Measurements from ENCODE around the gene NOP9.

The NOP9 gene

DNA sequence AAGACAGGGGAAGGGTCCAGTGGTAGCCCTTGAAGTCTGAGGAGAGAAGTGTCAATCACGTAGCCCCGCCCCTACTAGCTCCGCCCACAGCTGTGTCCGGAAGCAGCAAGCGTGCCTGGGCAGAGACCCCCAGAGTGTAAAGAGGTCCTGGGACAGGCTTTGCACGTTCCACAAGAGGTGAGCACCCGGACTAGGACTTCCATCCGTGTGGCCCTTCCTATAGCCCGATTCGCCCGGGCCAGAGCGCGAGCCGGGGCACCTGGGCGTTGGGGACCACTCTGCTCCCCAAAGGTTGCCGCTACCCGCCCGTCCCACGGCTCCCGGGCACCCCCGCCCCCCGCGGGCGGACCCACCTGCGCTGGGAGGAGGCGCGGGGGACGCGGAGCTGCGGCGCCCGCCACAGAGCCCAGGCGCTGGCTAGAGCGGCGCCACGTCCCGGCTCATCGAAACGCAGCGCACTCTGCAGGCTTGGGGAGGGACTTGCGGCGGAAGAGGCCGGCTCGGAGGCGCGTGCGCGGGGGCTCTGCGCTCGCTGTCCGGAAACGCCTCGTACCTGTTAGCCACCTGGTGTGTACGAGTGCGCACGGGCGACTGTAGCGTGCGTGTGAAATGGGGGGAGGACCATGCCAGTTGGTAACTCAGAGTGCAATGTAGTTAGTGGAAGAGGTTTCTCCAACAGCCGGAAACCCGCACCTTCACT lies 28.4 kb upstream of the NOP9 start, which contains the start of gene RABGGTA:
TSS of gene RABGGTA (minus strand) at position 464 of the 700 bp plus-strand sequence. CDS start 482 bp downstream, outside the sequence.
- Mint-ChIP-seq H3K4me1 (ENCODE audit: low read depth) (peaks cover 39% of the 10 kb centered on the region), H3K27me3 (ENCODE audit: low read depth) (no peaks in the 10 kb centered on the region), H3K36me3 (ENCODE audit: low read depth) (peaks cover 21% of the 10 kb centered on the region), H3K27ac (peak within 1 kb of the TSS; percentile 96), H3K4me3 (peak within 1 kb of the TSS; percentile 93), H3K9me3 (no peaks in the 10 kb centered on the region)

DNA sequence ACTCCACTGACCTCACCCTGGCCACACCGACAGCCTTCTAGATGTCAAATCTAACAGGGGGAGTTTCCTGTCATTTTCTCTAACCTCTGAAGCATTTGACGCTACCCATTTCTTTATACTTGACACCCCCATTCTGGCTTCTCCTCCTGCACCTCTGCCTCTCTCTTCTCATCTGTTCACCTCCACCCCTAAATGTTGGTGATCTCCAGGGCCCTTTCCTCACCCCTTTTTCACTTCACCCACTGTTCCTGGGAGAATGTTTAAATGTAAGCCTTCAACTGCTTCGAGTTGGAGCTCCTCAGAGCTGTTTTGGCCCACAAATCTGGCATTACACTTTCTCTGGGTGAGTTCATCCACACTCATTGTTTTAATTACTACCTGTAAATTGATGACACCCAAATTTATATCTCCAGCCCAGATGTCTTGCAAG lies 27.8 kb upstream of the NOP9 start:
- peaks cover 40% of the 10 kb centered on the region for H3K4me1 Mint-ChIP-seq (ENCODE audit: low read depth)
- H3K4me3 Mint-ChIP-seq = peak overlapping the region; percentile 93
- H3K27me3 Mint-ChIP-seq (ENCODE audit: low read depth) = no peaks in the 10 kb centered on the region
- peak overlapping the region; percentile 96 for H3K27ac Mint-ChIP-seq
- H3K36me3 Mint-ChIP-seq (ENCODE audit: low read depth) = peaks cover 15% of the 10 kb centered on the region
- H3K9me3 Mint-ChIP-seq = no peaks in the 10 kb centered on the region

DNA sequence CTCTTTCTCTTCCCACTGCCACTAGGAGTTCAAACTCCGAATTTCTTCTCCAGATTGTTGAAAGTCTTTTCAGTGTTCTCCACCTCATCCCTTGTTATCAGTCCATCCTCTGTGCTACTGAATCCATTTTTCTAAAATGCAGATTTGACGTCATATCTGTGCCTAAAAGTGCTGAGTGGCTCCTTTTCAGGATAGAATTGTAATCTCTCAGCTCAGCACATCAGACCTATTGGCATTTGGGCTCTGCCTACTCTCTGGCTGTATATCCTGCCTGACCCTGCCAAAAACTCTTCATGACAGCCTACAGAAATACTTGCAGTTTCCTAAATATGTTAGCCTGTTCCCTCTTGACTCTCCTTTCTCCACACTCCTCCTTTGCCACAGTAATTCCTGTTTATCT lies 27.2 kb upstream of the NOP9 start:
- Mint-ChIP-seq H3K9me3 (no peaks in the 10 kb centered on the region), H3K27me3 (ENCODE audit: low read depth) (no peaks in the 10 kb centered on the region), H3K27ac (peak overlapping the region; percentile 96), H3K4me3 (peak overlapping the region; percentile 93), H3K36me3 (ENCODE audit: low read depth) (peaks cover 12% of the 10 kb centered on the region), H3K4me1 (ENCODE audit: low read depth) (peaks cover 44% of the 10 kb centered on the region)

DNA sequence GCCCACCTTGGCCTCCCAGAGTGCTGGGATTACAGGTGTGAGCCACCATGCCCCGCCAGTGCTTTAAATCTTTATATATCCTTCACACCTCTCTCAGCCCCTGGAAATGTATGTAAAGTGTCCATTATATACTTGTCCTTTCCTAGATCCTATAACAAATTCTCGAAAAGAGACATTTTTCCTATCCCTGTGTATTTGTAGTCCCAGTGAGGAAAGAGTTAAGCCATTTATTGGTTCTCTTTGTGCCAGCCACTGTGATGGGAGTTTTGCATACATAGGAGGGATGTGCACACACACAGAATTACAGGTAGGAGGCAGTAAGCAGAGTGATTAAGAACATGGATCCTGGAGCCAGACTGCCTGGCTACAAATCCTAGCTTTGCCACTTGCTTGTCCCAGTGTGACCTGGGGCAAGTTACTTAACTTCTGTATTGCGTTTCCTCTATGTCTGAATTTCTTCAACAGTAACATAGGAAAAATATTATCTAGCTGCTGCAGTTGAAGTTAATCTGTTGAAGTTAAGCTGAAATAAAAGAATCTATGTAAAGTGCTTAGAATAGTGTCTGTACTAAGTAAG lies 26.1 kb upstream of the NOP9 start:
- peak overlapping the region; percentile 87 for H3K27ac Mint-ChIP-seq
- no peaks in the 10 kb centered on the region for H3K27me3 Mint-ChIP-seq (ENCODE audit: low read depth)
- H3K4me1 Mint-ChIP-seq (ENCODE audit: low read depth) = peaks cover 47% of the 10 kb centered on the region
- no peaks in the 10 kb centered on the region for H3K9me3 Mint-ChIP-seq
- peak overlapping the region; percentile 41 for H3K4me3 Mint-ChIP-seq
- peaks cover 12% of the 10 kb centered on the region for H3K36me3 Mint-ChIP-seq (ENCODE audit: low read depth)

DNA sequence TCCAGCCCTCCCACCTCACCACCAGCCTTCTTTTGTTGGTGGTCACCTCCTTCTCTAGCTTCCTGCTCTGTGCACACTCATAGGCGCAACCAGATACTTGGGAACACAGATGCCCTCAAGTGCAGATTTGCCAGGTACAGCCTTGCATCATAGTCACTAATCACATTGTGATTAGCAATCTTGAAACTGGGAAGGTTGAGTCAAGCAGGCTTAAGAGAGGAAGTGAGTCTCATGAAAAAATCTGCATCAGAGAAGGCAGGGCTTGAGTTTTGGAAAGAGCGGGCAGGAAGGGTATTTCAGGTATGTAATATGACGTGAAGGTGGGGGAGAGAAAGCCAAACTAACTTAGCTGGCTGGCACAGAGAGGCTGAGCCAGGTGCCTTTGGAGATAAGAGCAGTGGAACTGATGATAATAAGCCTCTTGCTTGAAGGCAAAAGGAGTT lies 25.5 kb upstream of the NOP9 start:
- peaks cover 10% of the 10 kb centered on the region for H3K36me3 Mint-ChIP-seq (ENCODE audit: low read depth)
- peak overlapping the region; percentile 87 for H3K27ac Mint-ChIP-seq
- H3K4me3 Mint-ChIP-seq = peak overlapping the region; percentile 33
- H3K4me1 Mint-ChIP-seq (ENCODE audit: low read depth) = peaks cover 51% of the 10 kb centered on the region
- no peaks in the 10 kb centered on the region for H3K9me3 Mint-ChIP-seq
- no peaks in the 10 kb centered on the region for H3K27me3 Mint-ChIP-seq (ENCODE audit: low read depth)

DNA sequence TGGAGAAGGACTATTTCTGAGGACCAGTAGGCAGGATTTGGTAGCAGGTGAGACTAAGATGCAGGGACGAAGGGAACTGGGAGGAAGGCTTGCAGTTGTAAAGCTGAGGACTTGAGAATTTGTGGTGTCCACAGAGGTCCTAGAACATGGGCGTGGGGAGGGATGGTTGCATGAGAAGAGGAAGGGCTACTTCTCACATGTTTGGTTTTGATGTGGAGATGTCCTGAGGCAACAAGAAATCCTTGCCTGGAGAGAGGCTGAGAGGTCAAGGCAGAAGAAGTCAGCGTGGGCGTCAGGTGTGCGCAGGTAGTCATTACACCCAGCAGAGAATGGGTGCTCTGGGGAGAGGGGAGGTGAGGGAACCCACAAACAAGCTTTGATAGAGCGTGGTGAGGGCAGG lies 22.6 kb upstream of the NOP9 start:
- Mint-ChIP-seq H3K9me3 (no peaks in the 10 kb centered on the region), H3K27me3 (ENCODE audit: low read depth) (no peaks in the 10 kb centered on the region), H3K27ac (peak overlapping the region; percentile 37), H3K36me3 (ENCODE audit: low read depth) (peaks cover 2% of the 10 kb centered on the region), H3K4me1 (ENCODE audit: low read depth) (peaks cover 43% of the 10 kb centered on the region), H3K4me3 (no peak overlapping the region)

DNA sequence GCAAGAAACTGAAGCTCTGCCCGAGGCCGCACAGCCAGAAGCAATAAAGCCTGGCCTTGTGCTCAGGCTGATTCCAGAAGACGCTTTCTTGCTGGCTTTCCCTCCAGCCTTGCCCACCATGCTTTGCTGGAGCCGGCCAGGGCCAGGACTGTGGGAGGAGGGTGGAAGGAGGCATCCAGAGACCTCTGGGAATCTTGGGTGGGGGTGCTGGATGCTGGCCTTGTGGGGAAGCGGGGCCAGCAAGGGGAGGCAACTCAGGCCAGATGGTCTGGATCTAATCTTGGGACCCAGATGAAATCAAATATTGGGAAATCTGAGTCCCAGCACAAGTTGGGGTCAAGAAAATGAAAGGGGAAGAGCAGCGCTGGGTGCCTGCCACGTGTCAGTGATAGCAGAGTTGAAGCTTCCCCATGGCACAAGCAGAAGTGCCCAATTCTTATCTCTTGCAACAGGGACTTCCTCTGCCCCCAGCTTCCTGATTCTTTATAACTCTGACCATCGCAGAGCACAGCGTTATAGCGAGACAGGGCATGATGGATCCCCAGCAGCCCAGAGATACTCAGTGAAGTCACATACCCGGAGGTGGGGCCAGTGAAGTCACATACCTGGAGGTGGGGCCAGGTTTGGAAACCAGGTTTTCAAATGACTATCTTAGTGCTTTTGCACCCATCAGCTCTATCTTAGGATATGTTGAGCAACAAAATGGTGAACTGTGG lies 21.9 kb upstream of the NOP9 start:
- Mint-ChIP-seq H3K4me1 (ENCODE audit: low read depth) (peaks cover 36% of the 10 kb centered on the region), H3K9me3 (no peaks in the 10 kb centered on the region), H3K36me3 (ENCODE audit: low read depth) (peaks cover 2% of the 10 kb centered on the region), H3K27me3 (ENCODE audit: low read depth) (no peaks in the 10 kb centered on the region), H3K27ac (no peak overlapping the region), H3K4me3 (no peak overlapping the region)

DNA sequence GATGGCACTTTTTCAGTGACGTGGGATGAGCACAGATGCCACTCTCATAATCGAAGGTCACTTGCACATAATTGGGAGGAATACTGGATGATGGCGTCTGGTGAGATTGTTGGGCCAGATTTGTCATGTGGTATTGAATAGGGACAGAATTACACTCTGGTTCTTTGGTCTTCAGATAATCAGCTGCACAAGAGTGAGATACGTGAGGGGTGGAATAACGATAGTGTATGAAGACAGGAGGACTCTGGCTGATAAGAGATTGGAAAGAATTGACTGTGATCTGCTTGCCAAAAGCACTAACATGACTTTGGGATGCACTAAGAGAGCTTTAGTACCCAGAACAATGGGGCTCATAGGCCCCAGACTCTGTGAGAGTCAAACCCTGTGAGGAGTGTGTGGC lies 21.2 kb upstream of the NOP9 start:
- Mint-ChIP-seq H3K4me1 (ENCODE audit: low read depth) (peaks cover 32% of the 10 kb centered on the region), H3K9me3 (no peaks in the 10 kb centered on the region), H3K36me3 (ENCODE audit: low read depth) (peaks cover 2% of the 10 kb centered on the region), H3K4me3 (no peak overlapping the region), H3K27me3 (ENCODE audit: low read depth) (no peaks in the 10 kb centered on the region), H3K27ac (peak overlapping the region; percentile 39)

DNA sequence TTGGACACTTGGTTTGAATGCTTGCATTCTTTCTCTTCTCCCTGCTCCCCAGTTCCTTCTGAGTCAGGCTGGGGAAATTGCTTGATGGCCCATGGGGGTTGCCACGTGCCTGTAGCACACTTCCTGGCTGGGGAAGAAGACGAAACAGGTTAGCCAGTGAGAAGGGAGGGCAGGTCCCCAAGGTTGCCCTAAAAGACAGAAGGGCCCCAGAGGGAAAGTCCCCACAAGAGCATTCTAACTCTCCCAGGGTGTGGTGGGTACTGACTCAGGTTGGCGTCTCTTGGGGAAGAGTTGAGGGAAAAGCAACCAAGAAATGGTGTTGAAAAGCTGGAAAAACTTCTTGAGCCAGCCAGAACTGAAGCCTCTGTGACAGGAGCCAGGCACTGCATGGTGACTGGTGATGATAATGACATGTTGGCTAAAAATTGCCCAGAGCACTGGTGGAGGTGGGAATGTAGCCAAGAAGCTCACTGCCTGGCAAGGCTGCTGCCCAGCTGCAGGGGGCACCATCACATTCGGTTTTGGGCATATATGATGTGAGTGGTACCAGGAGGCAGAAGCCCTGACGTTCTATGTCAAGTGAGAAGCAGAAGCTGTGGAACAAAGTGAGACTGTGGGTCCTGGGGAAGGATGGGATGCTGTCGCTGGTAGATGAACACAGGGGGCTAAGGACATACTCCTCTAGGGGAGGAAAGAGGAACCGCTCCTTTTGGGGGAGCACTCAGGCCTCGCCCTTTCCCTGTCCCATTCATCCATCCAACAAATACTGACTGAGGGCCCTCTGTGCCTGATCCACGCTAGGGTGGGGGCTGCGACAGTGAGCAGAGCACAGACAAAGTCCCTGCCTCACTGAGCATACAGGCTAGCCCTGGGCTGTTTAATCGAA lies 20.1 kb upstream of the NOP9 start:
- no peaks in the 10 kb centered on the region for H3K9me3 Mint-ChIP-seq
- peaks cover 22% of the 10 kb centered on the region for H3K4me1 Mint-ChIP-seq (ENCODE audit: low read depth)
- peak overlapping the region; percentile 14 for H3K4me3 Mint-ChIP-seq
- peaks cover 2% of the 10 kb centered on the region for H3K36me3 Mint-ChIP-seq (ENCODE audit: low read depth)
- peak overlapping the region; percentile 70 for H3K27ac Mint-ChIP-seq
- peaks cover 5% of the 10 kb centered on the region for H3K27me3 Mint-ChIP-seq (ENCODE audit: low read depth)

DNA sequence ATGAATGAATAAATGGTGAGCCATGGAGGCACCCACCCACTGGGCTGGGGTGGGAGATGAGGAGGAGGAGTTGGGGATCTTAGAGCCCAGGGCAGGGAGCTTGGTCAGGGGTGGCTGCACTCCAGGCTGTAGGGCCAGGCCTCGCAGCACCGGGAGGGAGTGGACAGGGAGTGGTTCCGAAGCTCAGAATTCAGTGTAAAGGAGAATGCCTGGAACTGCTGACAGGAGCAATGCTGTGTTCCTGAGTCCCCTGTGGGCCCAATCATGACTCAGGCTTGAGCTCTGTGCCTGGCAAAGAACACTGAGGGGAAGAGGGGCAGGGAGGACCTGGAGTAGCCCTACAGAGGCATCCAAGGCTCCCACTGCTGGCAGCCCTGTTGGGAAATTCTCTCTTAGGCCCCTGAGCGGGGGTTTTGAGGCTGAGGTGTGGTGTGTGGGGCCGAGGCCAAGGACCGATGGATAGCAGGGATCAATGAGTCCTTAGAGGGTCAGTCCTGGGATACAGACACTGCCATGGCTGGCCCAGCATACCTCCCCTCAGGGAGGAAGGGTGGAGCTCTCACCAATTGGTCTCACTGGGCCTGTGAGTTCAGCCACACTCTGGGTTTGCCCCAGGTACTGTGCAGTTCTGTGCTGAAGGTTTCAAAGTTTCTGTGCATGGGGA lies 18.7 kb upstream of the NOP9 start:
- H3K36me3 Mint-ChIP-seq (ENCODE audit: low read depth) = peaks cover 2% of the 10 kb centered on the region
- peak overlapping the region; percentile 38 for H3K27ac Mint-ChIP-seq
- peaks cover 19% of the 10 kb centered on the region for H3K4me1 Mint-ChIP-seq (ENCODE audit: low read depth)
- H3K4me3 Mint-ChIP-seq = no peak overlapping the region
- H3K27me3 Mint-ChIP-seq (ENCODE audit: low read depth) = peaks cover 11% of the 10 kb centered on the region
- no peaks in the 10 kb centered on the region for H3K9me3 Mint-ChIP-seq

DNA sequence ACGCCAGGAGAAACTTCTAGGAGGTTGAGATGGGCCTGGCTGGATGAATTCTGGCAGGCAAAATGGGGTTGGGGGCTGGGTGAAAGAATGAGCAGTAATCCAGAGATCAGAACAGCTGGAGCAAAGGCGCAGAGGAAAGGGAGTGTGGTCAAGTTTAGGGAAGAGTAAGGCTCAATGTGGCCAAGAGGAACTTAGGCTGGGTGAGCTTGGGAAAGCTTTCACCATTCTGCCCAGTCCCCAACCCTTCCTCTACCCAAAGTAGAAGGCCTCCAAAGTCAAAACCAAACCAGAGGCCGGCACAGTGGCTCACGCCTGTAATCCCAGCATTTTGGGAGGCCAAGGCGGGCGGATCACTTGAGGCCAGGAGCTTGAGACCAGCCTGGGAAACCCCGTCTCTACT lies 18.0 kb upstream of the NOP9 start:
- Mint-ChIP-seq H3K4me1 (ENCODE audit: low read depth) (peaks cover 19% of the 10 kb centered on the region), H3K27ac (no peak overlapping the region)

DNA sequence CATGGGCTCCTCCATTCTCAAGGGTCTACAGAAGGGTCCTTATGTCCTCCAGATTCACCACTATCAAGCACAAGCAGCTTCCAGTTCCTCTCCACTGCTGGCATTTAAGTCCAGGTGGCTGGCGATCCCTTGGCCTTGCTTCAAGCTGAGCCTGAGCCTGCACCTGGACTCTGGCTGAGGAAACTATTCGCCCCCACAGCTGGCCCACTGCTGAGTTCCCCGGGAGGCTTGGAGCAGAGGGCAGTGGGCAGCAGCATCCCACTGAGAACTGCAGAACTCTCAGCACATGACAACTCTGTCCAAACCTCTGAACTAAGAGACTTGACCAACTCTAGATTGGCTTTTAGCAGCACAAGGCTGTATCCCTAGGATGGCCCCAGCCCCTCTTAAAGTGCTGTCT lies 16.9 kb upstream of the NOP9 start:
- Mint-ChIP-seq H3K36me3 (ENCODE audit: low read depth) (peaks cover 3% of the 10 kb centered on the region), H3K9me3 (no peaks in the 10 kb centered on the region), H3K27me3 (ENCODE audit: low read depth) (peaks cover 21% of the 10 kb centered on the region), H3K4me3 (no peak overlapping the region), H3K27ac (no peak overlapping the region), H3K4me1 (ENCODE audit: low read depth) (peaks cover 17% of the 10 kb centered on the region)

More for the DNA sequence above, 18.0 kb upstream of the NOP9 start:
- Mint-ChIP-seq H3K36me3 (ENCODE audit: low read depth) (peaks cover 2% of the 10 kb centered on the region), H3K9me3 (no peaks in the 10 kb centered on the region), H3K27me3 (ENCODE audit: low read depth) (peaks cover 15% of the 10 kb centered on the region), H3K4me3 (no peak overlapping the region)

DNA sequence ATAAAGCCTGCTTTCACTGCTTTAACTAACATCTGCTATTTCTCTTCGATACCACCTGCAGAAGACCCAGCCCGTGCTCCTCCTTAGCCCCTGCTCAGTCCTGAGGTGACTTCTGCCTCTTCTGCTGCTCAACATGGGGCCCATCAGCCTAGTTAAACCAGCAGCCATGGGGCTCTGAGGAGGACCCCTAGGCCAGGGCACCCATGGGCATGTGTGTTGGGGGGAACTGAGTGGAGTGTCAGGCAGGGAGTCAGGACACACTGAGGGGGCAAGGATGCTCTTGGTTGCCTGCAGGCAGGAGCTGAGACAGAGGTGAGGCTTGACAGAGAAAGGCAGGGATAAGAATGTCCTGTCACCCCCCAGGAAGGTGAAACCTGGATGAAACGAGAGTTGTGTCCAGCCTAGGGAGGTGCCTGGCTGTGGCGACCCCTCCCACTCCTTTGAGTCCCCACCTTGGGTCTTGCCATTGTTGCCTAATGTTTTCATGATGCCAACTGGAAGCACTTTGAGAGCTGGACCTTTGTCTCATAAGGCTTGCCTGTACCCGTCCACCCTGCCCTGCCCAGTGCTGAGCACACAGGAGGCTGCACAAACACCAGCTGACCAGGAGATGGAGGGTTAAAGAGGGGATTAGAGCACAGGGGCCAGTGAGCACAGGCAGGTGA lies 15.7 kb upstream of the NOP9 start:
- no peak overlapping the region for H3K27ac Mint-ChIP-seq
- H3K4me3 Mint-ChIP-seq = no peak overlapping the region
- H3K27me3 Mint-ChIP-seq (ENCODE audit: low read depth) = peaks cover 26% of the 10 kb centered on the region
- H3K4me1 Mint-ChIP-seq (ENCODE audit: low read depth) = peaks cover 15% of the 10 kb centered on the region
- no peaks in the 10 kb centered on the region for H3K9me3 Mint-ChIP-seq
- peaks cover 3% of the 10 kb centered on the region for H3K36me3 Mint-ChIP-seq (ENCODE audit: low read depth)
